ENCODE data around the gene ABI3BP.

- TF ChIP-seq GATA3 (IDR thresholded peaks at IDR 0.05; ENCODE audit: low read depth, low read length) (no peak), GATA2 (IDR thresholded peaks at IDR 0.05; ENCODE audit: low read depth, low read length) (no peak)
Observed at GRCh38 chr3:100732435-100732834, 260.8 kb downstream of the ABI3BP start.

Data from SH-SY5Y (cell line).